WERI-Rb-1 (cell line): ENCODE results near the gene DCST1.

Source experiments
- DNase-seq: peaks from one replicate; pipeline ENCODE4 v3.0.0-alpha.2; 2020
- H3K27ac ChIP-seq: fragments of 250-450 bp; sonication (Bioruptor Pico); 2 replicates; pipeline ENCODE4 v1.5.1; 2020; ENCODE audit warnings: mild to moderate bottlenecking, moderate library complexity
- H3K27me3 ChIP-seq: fragments of 250-450 bp; sonication (Bioruptor Pico); 2 replicates; pipeline ENCODE4 v1.5.1; 2021; ENCODE audit warnings: mild to moderate bottlenecking, low read depth, moderate library complexity; ENCODE audit not compliant: insufficient read depth, severe bottlenecking
- H3K36me3 ChIP-seq: fragments of 250-450 bp; sonication (Bioruptor Pico); 2 replicates; pipeline ENCODE4 v1.5.1; 2020; ENCODE audit warnings: mild to moderate bottlenecking, moderate library complexity
- H3K4me3 ChIP-seq: 2 replicates; pipeline ENCODE4 v1.5.1; 2011; ENCODE audit warnings: low read depth, mild to moderate bottlenecking, control low read depth, low read length
- H3K9me3 ChIP-seq: fragments of 250-450 bp; sonication (Bioruptor Pico); 2 replicates; pipeline ENCODE4 v1.5.1; 2021; ENCODE audit warnings: mild to moderate bottlenecking, moderate library complexity; ENCODE audit not compliant: severe bottlenecking
- CTCF ChIP-seq: IDR thresholded peaks from 2 replicates; pipeline ENCODE4 v1.5.1; 2011; ENCODE audit warnings: low read depth, mild to moderate bottlenecking, control low read depth, inconsistent platforms, low read length

The DCST1 gene

GRCh38 chr1:155073377-155074242 is 40.0 kb downstream of the DCST1 start:
- TF ChIP-seq CTCF: no peak
- DNase-seq: peak; percentile 18
- Histone ChIP-seq H3K27ac (no peak overlapping the region), H3K27me3 (no peaks in the 10 kb centered on the region), H3K4me3 (no peak overlapping the region), H3K9me3 (no peaks in the 10 kb centered on the region), H3K36me3 (peaks cover 2% of the 10 kb centered on the region; the same call in 1 of the 2 replicates)

GRCh38 chr1:155075535-155075934 is 41.9 kb downstream of the DCST1 start:
- peak; percentile 48 for DNase-seq
- Histone ChIP-seq H3K27me3 (peaks cover 18% of the 10 kb centered on the region), H3K9me3 (no peaks in the 10 kb centered on the region), H3K27ac (no peak overlapping the region), H3K36me3 (no peaks in the 10 kb centered on the region), H3K4me3 (no peak overlapping the region)
- peak; percentile 26; the same call in 1 of the 2 replicates for TF ChIP-seq CTCF

GRCh38 chr1:155076371-155076770 is 42.7 kb downstream of the DCST1 start:
- DNase-seq: no peak
- Histone ChIP-seq H3K27me3 (peaks cover 23% of the 10 kb centered on the region), H3K27ac (no peak overlapping the region), H3K4me3 (no peak overlapping the region), H3K36me3 (no peaks in the 10 kb centered on the region), H3K9me3 (no peaks in the 10 kb centered on the region)
- TF ChIP-seq CTCF: no peak

GRCh38 chr1:155077346-155077745 is 43.7 kb downstream of the DCST1 start:
- Histone ChIP-seq H3K9me3 (no peaks in the 10 kb centered on the region), H3K36me3 (no peaks in the 10 kb centered on the region), H3K27me3 (peaks cover 29% of the 10 kb centered on the region), H3K27ac (no peak overlapping the region), H3K4me3 (no peak overlapping the region)
- TF ChIP-seq CTCF: no peak
- DNase-seq: no peak

- peak; percentile 57 for DNase-seq
- peak overlapping the region; percentile 46 for H3K4me3 ChIP-seq
- no peak for TF ChIP-seq CTCF
- peaks cover 32% of the 10 kb centered on the region for H3K27me3 ChIP-seq
- H3K9me3 ChIP-seq: no peaks in the 10 kb centered on the region
- no peaks in the 10 kb centered on the region for H3K36me3 ChIP-seq
- peak overlapping the region; percentile 15 for H3K27ac ChIP-seq
These were observed 44.3 kb downstream of the DCST1 start for GRCh38 chr1:155077758-155078445.
